Osteoblast (primary cell): ENCODE measurements around the gene FKTN. TPM values are rescaled to one million over a fixed set of nuclear protein-coding genes. Genes with fewer than 3 reads are reported as not detected.

ENCODE experiments used
- DNase-seq: peaks from one replicate; pipeline ENCODE4 v3.0.0; 2011; ENCODE audit warnings: low spot score, mixed read lengths; ENCODE audit not compliant: insufficient read length; ENCODE audit errors: missing footprints
- H2AFZ ChIP-seq: 2 replicates; pipeline ENCODE4 v1.6.0; 2011; ENCODE audit warnings: mild to moderate bottlenecking, low read length
- H3K27ac ChIP-seq: 2 replicates; pipeline ENCODE4 v1.5.1; 2011; ENCODE audit warnings: mild to moderate bottlenecking, low read depth, low read length, moderate library complexity
- H3K27me3 ChIP-seq: 2 replicates; pipeline ENCODE4 v1.6.0; 2012; ENCODE audit warnings: mild to moderate bottlenecking, control low read depth, inconsistent platforms, low read length, moderate library complexity; ENCODE audit not compliant: insufficient read depth
- H3K36me3 ChIP-seq: 2 replicates; pipeline ENCODE4 v1.5.1; 2011; ENCODE audit warnings: mild to moderate bottlenecking, low read length, control low read depth, moderate library complexity; ENCODE audit not compliant: insufficient read depth
- H3K4me1 ChIP-seq: 2 replicates; pipeline ENCODE4 v1.5.1; 2011; ENCODE audit warnings: mild to moderate bottlenecking, low read length, control low read depth, moderate library complexity; ENCODE audit not compliant: insufficient read depth
- H3K4me2 ChIP-seq: 2 replicates; pipeline ENCODE4 v1.6.0; 2011; ENCODE audit warnings: mild to moderate bottlenecking, low read length; ENCODE audit not compliant: insufficient read depth
- H3K4me3 ChIP-seq: fragments of 200-600 bp; sonication (generic); 3 replicates; pipeline ENCODE4 v1.5.1; 2012; ENCODE audit warnings: mild to moderate bottlenecking, low read length, inconsistent platforms; ENCODE audit not compliant: insufficient read depth
- H3K79me2 ChIP-seq: 2 replicates; pipeline ENCODE4 v1.6.0; 2012; ENCODE audit warnings: mild to moderate bottlenecking, low read length, control low read depth, inconsistent platforms; ENCODE audit not compliant: insufficient read depth
- H3K9me3 ChIP-seq: 2 replicates; pipeline ENCODE4 v1.5.1; 2011; ENCODE audit warnings: low read depth, low read length, control low read depth
- H4K20me1 ChIP-seq: 2 replicates; pipeline ENCODE4 v1.6.0; 2012; ENCODE audit warnings: mild to moderate bottlenecking, low read length, control low read depth; ENCODE audit not compliant: insufficient read depth
- total RNA-seq: library from RNA; depleted of rRNA; stranded (reverse); fragments of >200 nt; gene quantifications from 2 replicates; pipeline ENCODE4 v1.2.3, GENCODE V29; 2012
- TF ChIP-seq, protein P1 (sequence below): IDR thresholded peaks from 2 replicates; pipeline ENCODE4 v1.5.1; 2011; ENCODE audit warnings: mild to moderate bottlenecking, low read depth, low read length, moderate library complexity; ENCODE audit errors: extremely low read depth

Gene FKTN
- total RNA-seq, 1 donor: 21.0 TPM

DNA sequence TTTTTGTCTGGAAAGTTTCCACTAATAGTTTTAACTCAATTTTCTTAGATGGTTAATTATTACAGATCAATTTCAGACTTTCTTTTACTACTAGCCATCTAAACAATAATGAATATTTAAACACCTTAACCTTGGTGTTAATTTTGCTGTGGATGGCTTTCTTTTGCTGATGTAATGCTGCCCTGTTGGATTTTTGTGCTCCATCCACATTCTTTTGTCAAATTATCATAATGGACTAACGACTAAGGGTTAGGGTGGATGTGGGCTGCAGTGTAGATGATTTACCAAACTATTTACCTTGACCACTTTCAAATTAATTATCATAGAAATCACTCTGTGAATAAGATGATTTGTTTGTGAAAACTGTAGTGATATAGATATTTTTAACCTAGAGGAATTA lies 120.8 kb downstream of the FKTN start:
- TF ChIP-seq, protein P1, sequence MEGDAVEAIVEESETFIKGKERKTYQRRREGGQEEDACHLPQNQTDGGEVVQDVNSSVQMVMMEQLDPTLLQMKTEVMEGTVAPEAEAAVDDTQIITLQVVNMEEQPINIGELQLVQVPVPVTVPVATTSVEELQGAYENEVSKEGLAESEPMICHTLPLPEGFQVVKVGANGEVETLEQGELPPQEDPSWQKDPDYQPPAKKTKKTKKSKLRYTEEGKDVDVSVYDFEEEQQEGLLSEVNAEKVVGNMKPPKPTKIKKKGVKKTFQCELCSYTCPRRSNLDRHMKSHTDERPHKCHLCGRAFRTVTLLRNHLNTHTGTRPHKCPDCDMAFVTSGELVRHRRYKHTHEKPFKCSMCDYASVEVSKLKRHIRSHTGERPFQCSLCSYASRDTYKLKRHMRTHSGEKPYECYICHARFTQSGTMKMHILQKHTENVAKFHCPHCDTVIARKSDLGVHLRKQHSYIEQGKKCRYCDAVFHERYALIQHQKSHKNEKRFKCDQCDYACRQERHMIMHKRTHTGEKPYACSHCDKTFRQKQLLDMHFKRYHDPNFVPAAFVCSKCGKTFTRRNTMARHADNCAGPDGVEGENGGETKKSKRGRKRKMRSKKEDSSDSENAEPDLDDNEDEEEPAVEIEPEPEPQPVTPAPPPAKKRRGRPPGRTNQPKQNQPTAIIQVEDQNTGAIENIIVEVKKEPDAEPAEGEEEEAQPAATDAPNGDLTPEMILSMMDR: no peak
- Histone ChIP-seq H3K36me3 (no peaks in the 10 kb centered on the region), H3K9me3 (no peaks in the 10 kb centered on the region)

DNA sequence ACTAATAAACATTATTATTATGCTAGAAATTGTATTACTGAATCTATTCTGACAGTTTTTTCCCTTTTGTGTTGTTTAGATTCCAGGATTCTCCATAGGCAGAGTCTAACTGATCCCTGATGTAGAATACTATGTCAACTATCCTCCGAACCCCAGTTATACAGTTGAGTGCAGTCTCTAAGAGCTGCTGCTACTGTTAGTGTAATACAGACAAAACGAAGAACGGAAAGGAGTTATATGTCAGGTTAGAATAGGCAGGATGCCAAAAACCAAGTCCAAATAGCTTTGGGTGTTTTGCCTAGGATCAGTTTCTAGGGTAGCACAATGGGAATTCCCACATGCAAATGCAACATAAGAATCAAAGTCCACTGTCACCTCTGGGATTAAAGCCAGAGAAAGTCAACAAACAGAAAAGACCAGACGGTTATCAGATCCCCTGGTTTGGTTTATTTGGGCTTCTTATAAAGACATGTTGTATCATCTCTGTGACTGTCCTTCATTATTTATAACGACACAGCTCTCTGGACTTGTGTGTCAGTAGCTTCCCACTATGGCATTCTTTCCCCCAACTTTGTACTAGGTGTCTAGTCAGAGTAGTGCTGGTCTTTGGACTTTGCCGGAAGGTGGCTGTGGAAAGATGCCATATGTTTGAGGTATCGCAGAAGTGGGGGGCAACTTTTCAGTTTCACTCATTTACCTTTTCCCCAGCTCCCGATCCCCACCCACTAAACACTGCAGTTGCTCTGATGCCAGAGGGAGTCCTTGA lies 121.5 kb downstream of the FKTN start:
- Histone ChIP-seq H3K4me1 (no peaks in the 10 kb centered on the region), H3K36me3 (no peaks in the 10 kb centered on the region), H3K27me3 (no peaks in the 10 kb centered on the region), H3K79me2 (no peaks in the 10 kb centered on the region), H4K20me1 (no peaks in the 10 kb centered on the region), H3K9me3 (no peaks in the 10 kb centered on the region), H2AFZ (no peak overlapping the region), H3K4me2 (no peak overlapping the region), H3K4me3 (no peak overlapping the region), H3K27ac (no peak overlapping the region)
- TF ChIP-seq, protein P1: no peak
- DNase-seq: no peak

More for the DNA sequence above, 120.8 kb downstream of the FKTN start:
- Histone ChIP-seq H2AFZ (no peak overlapping the region), H3K4me1 (no peaks in the 10 kb centered on the region), H3K27ac (no peak overlapping the region), H3K27me3 (no peaks in the 10 kb centered on the region), H3K4me2 (no peak overlapping the region), H4K20me1 (no peaks in the 10 kb centered on the region), H3K79me2 (no peaks in the 10 kb centered on the region), H3K4me3 (no peak overlapping the region)
- no peak for DNase-seq

DNA sequence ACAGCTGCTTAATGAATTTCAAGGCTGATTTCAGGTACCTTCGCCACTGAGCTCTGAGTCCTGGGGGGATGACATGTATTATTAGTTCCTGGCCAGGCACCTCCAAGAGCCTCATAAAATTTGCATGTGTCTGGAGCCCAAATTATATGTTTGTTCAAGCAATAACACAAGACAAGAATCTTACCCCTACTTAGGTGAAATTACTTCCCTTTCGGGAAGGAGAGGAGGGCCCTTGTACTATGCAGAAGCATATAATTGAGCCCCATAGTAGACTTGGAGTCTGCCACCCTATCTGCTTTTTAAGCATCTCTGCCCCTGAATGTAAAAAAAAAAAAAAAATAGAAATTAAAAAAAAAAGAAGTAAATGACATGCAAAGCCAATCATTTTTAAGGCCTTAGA lies 123.4 kb downstream of the FKTN start:
- no peaks in the 10 kb centered on the region for H3K4me1 ChIP-seq
- H3K27ac ChIP-seq: no peak overlapping the region
- no peak for DNase-seq
- TF ChIP-seq, protein P1: no peak
- H3K4me3 ChIP-seq: no peak overlapping the region
- no peak overlapping the region for H2AFZ ChIP-seq
- no peaks in the 10 kb centered on the region for H3K79me2 ChIP-seq
- no peak overlapping the region for H3K4me2 ChIP-seq
- H3K9me3 ChIP-seq: no peaks in the 10 kb centered on the region
- no peaks in the 10 kb centered on the region for H3K36me3 ChIP-seq
- H3K27me3 ChIP-seq: no peaks in the 10 kb centered on the region
- H4K20me1 ChIP-seq: no peaks in the 10 kb centered on the region

DNA sequence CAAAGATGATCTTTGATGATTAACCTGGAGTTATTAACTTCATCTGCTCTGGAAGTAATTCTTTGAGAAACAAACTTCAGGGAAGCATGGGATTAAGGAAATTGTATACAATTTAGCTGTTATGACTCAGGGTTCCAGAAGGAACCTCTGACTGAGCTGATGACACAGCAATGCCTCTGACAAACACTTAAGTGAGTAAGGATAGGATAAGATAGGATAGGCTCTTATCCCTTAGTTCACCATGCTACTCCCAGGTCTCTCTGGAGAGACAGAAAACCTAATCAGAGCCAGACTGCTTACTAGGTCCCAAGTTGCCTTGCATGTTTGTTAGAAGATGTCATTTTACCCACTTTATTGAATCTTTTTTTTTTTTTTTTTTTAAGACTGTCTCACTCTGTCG lies 123.8 kb downstream of the FKTN start:
- no peak overlapping the region for H2AFZ ChIP-seq
- DNase-seq: no peak

More for the DNA sequence above, 123.8 kb downstream of the FKTN start:
- no peaks in the 10 kb centered on the region for H3K36me3 ChIP-seq
- no peaks in the 10 kb centered on the region for H3K9me3 ChIP-seq
- no peaks in the 10 kb centered on the region for H4K20me1 ChIP-seq
- no peak overlapping the region for H3K27ac ChIP-seq
- no peak overlapping the region for H3K4me2 ChIP-seq
- no peak overlapping the region for H3K4me3 ChIP-seq
- no peaks in the 10 kb centered on the region for H3K79me2 ChIP-seq
- no peaks in the 10 kb centered on the region for H3K4me1 ChIP-seq
- TF ChIP-seq, protein P1: no peak
- H3K27me3 ChIP-seq: no peaks in the 10 kb centered on the region
